Sciatic nerve (tissue), 2 donors: ENCODE data around the gene KRT76. TPM values are rescaled to one million over a fixed set of nuclear protein-coding genes. Genes with fewer than 3 reads are reported as not detected.

ENCODE experiments used
- ATAC-seq: fragments of 200-7000 bp; cut with Tn5 transposase; one replicate; pipeline ENCODE4 v1.9.1; 2020; ENCODE audit warnings: mild to moderate bottlenecking, moderate library complexity
- DNase-seq: peaks from one replicate; pipeline ENCODE4 v3.0.0-alpha.2; 2020; ENCODE audit warnings: low spot score
- intact Hi-C: fragments of 100-400 bp; cut with DNase I; formaldehyde crosslinking; loops from one replicate; pipeline ENCODE4 v1.14.2; 2022
- total RNA-seq: library from RNA; stranded (reverse); fragmentation: NEBNext Ultra II Directional; extraction: Animal tissue kit (Norgen Biotek cat#: 25700); gene quantifications from one replicate; pipeline ENCODE4 v1.2.1, GENCODE V29; 2021
- donor health status: DM: no; HTN: no; CAD: no.
- donor health status: DM: no; HTN: no; CAD: no.

KRT76 gene
- total RNA-seq, result not detected

DNA sequence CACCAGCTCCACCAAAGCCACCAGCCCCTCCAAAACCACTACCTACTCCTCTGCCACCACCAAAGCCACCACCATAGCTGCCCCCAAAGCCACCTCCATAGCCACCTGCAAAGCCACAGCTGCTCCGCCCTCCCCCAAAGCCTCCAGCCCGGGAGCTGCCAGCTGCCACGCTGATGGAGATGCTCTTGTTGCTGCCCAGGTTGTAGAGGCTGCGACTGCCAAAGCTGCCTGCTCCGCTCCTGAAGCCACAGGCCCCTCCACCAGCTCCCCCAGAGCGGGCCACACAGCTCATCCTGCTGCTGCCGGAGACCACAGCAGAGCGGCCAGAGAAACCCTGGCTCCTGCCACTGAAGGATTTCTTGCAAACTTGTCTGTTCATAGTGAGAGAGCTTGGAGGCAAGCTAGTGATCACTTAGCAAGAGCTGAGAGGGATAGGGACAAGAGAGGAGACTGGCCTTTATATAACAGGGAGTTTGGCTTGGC lies at the start of gene KRT76:
Gene KRT76, minus strand, starts transcription at position 433 of the 483 bp plus-strand sequence. Its CDS starts 54 bp downstream, at position 379.
- intact Hi-C loops, result no loop called here
- DNase-seq, result no peak
- no peak for ATAC-seq

DNA sequence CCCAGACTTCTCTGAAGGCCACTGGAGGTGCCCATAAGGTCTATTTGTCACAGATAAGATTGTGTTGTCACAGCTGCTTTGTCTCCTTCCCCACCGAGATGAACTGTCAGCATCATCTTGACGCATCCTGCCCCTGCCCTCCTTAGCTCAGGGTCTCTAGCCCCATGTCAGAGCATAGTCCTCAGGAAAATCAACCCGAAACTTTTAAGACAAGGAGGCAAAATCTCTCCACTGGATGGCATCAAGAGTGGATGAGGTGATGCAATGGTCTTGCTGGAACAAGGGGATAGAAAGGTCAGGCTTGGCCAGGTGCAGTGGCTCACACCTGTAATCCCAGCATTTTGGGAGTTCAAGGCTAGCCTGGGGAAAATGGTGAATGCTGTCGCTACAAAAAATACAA lies 48.8 kb upstream of the KRT76 start:
- DNase-seq (no peak), ATAC-seq (no peak)
- intact Hi-C loops, result no loop called here

DNA sequence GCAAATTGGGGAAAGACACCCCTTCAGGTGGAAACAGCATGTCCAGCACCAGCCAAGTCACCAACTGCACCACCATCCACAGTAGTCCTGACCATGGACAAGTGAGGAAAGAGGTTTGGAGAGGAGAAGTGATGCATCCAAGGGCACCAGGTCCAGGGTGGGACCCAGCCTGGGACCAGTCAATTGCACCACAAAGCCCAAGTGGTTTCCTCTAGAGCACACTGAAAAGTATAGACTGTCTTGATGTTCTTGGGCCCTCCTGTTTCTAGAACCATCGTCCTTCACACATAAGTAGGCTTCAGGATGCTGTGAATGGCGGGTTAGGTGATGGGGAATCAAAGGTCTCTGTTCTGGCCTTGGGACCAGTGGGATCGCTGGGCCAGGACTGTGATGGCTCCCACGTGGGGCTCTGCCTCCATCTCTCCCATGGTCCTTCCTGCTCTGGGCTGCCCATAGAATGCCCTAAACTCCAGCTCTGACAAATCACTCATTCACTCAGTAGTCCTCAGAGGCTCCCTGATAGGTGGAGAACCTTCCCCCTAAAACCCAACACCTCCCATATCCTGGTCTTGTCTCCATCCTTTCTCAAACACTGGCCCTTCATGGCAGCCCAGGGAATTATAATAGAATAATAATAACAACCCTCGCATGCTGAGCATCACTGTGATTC lies 47.7 kb upstream of the KRT76 start:
- no peak for DNase-seq
- ATAC-seq, result no peak
- intact Hi-C loops, result no loop called here

DNA sequence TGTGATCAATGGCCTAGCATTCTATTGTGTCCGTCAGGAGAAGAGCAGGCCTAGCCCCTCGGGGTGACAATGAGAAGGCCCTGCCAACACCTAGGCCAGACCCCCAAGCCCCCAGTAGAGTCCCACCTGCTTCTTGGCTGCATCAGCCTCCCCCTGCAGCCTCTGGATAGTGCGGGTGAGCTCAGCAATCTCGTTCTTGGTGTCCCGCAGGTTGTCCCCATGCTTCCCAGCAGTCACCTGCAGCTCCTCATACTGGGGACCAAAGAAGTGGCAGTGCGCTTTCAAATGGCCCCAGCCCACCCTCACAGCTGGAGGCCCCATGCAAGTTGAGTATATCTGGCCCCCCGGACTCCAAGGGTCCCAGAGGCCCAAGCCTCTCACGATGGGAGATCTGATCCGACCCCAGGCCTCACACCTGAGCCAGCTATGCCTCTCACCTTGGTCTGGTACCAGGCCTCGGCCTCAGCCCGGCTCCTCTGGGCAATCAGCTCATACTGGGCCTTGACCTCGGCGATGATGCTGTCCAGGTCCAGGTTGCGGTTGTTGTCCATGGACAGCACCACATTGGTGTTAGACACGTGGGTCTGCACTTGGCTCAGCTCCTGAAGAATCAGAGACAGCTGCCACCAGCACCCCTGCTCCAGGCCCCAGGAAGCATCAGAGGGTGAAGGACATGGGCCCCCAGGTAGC lies 46.8 kb upstream of the KRT76 start:
- intact Hi-C loops, result no loop called here
- DNase-seq (no peak), ATAC-seq (no peak)

DNA sequence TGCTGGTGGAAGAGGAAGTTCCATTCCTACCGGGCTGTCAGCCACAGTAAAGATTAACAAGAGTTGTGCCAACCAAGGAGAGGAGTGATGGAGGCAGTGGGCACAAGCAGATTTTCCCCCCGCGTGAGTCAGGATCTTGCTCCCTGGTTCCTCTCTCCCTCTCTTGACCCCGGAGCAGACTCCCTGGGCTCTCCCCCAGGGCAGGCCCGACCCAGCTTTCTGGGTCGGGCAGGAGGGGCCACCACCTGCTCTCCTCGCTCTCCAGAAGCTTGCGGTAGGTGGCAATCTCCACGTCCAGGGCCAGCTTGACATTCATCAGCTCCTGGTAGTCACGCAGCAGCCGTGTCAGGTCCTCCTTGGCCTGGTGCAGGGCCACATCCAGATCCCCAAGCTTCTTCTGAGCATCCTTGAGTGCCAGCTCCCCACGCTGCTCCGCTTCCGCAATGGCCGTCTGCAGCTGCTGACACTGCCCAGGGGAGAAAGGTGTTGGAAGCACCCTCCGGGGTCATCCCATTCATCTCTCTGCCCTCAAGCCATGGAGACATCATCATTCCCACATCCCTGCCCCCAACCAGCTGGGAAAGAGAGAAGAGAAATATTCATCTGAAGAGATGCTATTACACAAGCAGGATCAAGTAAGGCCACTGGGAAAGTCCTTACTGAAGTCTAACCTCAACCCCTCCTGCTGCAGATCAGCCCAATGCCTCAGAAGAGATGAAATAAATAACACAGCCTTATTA lies 45.8 kb upstream of the KRT76 start:
- ATAC-seq (no peak), DNase-seq (no peak)
- intact Hi-C loops, result no loop called here

DNA sequence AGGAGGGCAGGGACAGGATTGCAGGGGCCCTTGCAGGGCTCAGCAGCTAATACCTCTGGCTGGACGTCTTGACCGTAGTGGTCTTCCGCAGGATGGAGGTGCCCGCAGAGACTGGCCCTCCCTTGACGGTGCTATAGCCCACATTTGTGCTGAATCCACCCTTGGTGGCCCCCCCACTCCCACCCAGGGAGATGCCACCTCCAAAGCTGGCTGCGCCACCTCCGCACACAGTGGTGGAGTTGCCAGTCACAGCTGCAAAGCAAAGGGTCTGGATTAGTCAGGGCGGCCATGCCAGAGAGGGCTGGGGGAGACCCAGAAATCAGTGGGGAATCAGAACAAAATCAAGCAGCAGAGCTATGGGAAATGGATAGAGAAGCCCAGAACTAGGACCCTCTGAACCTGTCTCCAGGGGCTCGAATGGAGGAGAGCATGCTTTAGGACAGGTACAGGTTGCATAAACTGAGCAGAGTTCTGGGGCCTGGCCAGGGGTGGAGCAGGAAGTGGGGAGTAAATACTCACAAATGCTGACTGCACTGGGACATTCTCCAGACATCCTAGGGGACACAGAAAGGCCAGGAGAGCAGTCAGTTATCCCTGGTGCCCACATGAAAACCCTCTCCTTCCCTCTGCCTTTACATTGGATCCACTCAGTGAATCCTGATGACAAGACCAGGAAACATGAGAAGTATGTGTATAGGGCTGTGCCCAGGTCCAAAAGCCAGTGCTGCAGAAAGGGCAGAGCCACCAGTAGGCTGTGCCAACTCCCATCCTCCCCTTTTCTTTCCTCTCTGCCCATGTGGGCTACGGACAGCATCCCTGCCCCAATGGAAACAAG lies 44.9 kb upstream of the KRT76 start:
- ATAC-seq, result no peak
- no peak for DNase-seq
- intact Hi-C loops, result no loop called here

DNA sequence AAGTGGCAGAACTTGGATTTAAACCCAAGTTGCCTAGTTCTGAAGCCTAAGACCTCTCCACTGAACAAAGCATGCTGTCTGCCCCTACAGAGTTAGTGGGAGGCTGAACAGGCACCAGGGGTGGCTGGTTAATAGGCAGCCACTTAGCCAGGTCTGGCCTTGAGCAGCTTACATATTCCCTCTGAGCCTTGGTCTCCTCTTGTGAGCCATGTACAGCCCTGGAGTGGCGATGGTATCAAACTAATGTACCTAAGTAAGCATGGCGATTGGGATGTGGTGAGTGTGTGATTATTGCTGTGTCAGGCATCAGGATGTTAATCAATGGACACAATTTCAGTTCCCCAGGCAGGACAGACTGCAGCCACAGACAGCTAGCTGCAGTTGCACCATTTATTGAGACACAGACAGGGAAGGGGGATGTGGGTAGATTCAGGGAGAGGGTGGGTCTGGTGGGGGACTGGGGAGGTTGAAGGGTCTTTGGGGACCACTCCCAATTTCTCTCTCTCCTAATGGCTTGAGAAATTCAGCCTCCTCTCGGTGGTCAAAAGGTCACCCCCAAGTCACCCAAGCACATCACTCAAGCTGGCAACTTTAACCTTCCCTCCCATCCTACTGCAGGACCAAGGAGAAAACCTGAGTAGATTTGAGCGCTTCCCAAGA lies 44.1 kb upstream of the KRT76 start:
- intact Hi-C loops, result no loop called here
- DNase-seq (no peak), ATAC-seq (no peak)

DNA sequence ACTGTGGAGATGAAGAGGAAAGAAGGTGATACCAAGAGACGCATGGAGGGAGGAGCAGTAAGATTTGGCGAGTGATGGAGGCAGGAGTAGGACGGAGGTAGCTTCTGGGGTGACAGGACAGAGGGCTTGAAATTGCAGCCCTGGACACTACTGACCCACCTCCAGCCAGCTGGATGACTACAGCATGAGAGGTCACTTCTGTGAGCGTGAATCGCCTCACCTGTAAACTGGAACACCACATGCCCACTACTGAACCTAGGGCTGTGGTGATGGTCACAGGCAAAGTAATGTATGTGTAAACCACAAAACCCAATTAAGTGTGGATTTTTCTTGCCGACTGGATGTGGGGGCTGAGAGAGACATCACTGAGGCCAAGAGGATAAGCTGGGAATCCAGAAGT lies 43.4 kb upstream of the KRT76 start:
- DNase-seq (no peak), ATAC-seq (no peak)
- intact Hi-C loops, result no loop called here

DNA sequence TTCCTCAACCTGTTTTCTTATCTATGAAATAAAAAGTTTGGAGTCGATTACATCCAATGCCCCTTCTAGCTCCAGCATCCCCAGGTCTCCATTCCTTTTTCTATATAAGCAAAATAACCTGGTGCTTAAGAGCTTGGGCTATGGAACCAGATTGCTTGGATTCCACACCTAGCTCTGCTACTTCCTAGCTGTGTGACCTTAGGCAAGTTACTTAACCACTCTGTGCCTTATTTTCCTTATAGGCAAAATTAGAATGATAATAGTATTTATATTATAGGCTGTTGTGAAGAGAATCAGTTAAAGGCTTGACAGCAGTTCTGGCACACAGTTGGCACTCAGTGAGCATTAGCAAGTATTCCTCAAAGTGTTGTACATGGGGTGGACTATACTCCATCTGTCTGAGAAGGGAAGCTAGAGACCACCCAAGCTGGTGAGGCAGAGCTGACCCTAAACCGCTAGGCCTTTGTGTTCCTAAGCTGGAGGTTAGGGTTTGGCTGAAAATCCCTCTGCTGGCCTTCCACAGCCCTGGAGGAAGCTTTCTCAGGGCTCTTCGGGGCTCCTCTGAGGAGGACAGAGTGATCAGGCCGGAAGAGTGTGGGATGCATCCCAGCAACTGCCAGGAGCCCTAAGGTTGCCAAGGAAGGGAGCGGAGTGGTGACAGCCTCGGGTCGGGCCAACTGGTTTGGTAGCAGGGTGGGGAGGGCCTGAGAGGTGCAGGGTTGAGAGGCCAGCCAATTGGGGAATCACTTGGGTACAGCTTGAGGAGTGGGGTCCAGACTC lies 42.8 kb upstream of the KRT76 start:
- intact Hi-C loops, result no loop called here
- DNase-seq, result no peak

DNA sequence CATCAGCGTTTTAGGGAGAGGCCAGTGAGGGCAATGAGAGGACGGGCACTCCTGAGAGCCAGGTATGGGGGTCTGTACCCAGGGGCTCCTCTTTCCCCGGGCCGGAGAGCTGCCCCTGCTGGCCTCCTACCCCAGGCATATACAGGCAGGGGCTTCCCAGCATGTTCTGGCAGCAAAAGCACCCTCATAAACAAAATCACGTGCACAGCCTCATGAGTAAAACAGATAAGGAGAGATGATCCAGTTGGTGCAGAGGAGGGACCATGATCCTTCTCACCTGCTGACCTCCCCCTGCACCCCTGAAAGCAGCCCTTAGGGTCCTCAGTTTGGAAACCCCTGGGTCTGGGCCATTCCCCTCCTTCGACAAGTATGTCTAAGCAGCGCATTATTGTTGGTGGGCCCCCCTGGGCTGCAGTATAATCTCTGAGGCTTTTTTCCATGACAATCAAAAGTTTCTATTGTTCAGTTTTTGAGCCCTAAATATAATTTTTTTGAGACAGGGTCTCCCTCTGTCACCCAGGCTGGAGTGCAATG lies 41.8 kb upstream of the KRT76 start:
- intact Hi-C loops, result no loop called here
- ATAC-seq (no peak), DNase-seq (no peak)

More for the DNA sequence above, 42.8 kb upstream of the KRT76 start:
- no peak for ATAC-seq

DNA sequence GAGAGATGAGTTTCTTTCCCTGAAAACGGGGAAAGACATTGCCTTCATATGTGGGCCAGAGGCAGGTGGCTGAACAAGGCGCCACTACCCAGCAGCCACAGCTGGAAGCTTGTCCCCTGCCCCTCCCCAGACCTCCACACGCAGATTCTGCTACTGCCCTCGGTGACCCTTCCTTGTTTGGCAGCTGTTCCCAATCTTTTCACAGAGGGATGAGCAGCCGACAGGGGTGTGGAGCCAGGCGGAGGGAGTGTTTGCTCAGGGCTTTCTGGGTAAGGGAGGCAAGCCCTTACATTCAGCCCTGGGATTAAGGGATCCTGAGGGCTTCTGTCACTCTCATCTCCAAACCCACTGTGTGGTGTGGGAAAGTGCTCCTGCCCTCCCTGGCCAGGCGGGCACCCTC lies 41.2 kb upstream of the KRT76 start:
- intact Hi-C loops, result no loop called here
- ATAC-seq, result no peak
- DNase-seq, result no peak

DNA sequence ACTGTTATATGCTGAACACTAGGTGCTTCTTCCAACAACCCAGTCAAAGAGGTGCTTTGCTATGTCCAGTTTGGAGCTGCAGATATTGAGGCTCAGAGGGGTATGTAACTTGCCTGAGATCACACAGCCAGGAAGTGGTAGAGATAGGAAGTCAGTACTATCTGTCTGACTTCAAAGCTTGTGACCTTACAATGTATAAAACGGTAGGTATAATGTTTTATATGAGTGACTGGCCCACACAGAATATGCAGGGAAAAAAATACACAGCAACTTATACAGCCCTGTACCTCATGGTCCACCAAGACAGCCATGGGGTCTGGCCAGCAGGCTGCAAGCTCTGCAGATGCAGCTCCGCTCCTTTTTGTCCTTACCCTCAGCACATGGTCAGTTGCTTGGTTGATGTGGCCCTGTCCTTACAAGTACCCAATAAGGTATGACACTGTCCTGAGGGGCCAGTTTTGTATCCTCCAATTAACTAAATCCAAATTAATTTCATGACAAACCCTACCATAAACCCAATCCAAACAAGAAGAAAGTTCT lies 40.6 kb upstream of the KRT76 start:
- ATAC-seq (no peak), DNase-seq (no peak)
- intact Hi-C loops, result no loop called here

DNA sequence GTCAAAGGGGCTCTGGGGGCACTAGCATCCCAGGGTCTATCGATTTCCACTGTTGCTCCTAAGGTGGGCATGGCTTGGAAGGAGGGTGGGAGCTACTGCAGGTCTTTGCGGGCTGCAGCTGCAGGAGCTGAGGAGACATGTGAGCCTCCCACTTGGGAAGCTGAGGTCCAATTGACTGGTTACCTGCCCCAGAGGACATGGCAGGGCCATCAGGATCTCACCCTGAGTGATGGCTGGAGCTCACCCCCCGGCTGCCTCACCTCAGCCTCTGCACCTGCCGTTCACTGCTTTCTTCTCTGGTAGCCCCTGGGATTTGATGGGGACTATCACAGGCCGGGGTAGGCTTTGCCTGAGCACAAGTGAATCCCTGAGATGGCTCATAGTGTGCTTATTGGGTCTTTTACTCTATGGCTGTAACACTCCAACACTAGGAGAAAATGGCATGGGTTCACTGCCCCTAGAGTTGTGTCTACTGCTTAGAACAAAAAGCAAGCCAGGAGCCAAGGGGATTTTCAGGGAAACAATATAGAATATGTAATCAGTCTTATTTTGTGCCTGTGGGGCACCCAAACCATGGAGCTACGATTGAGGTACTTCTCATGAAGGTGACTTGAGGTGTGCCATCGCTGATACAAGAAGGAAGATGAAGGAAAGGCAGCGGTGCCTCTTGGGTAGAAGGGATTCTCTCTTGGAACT lies 40.0 kb upstream of the KRT76 start:
- DNase-seq (no peak), ATAC-seq (no peak)
- intact Hi-C loops, result no loop called here

DNA sequence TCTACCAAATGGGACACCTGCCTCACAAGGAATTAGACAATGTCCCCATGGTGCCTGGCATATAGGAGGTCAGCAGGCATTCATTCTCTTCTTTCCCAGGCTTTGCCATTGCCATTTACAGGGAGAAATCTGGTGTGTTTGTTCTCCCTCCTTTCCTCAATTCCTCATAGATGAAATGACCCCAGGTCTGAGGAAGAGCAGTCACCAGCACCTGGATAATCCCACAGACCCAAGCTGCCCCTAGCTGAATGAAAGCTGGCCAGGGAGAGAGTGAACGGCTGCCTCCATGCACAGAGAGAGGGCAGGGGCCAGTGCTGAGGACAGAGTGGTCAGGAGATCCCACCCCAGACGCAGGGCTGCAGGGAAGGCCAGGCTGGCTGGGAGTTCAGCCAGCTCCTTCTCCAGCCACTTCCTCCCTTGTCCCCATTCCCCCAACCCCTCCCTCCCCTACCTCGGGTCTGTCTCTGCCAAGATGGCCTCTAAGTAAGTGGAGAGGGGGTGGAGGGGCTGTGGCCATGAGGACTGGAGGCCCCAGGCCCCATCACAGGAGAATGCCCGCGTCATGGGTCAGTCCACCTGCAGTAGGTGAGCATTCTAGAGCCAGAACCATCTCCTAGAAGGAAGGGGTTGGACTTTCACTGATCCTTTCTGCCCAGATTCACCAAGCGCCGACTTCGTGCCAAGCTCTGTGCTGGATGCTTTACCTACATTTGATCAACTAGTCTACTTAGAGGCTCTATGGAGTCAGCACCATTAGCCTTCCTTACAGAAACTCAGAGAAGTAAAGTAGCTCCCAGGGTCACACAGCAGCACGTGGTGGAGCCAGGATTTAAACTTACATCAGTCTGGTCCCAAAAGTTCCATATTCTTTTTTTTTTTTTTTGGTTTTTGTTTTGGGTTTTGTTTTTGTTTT lies 38.8 kb upstream of the KRT76 start:
- intact Hi-C loops, result no loop called here
- DNase-seq (no peak), ATAC-seq (no peak)

DNA sequence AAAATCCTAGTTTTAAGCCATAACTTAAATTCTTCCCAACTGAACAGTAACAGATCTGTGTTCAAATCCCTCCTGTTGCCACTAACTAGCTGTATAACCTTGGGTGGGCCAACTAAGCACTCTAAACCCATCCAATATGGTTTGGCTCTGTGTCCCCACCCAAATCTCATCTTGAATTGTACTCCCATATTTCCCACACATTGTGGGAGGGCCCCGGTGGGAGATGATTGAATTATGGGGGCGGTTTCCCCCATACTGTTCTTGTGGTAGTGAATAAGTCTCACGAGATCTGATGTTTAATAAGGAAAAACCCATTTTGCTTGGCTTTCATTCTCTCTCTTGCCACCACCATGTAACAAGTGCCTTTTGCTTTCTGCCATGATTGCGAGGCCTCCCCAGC lies 38.0 kb upstream of the KRT76 start:
- intact Hi-C loops, result no loop called here
- DNase-seq (no peak), ATAC-seq (no peak)

DNA sequence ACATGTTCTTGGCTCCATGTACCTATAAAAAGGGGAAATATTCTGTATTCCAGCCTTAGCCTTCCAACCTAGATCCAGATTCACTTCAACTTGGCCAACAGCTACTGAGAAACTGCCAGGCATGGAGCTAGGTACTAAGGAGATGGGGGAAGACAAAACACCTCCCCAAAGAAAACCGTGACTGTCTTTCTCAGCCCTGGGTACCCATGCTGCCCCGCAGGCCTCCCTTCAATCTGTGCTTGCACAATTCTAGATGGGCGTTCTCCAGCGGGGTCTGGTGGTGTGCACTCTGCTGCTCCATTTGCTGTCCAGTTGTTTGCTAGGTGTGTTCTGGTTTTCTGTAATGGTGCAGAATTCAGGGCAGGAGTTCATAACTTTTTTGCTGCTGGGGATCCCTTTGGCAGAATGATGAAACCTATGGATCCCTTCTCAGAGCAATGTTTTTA lies 37.6 kb upstream of the KRT76 start:
- DNase-seq, result no peak
- ATAC-seq, result no peak
- intact Hi-C loops, result no loop called here
